GM10248 (cell line): ENCODE results near the gene INTS3.

Source experiments
- CTCF ChIA-PET: fragments of 300-600 bp; sonication (Branson Sonifier 250); formaldehyde crosslinking; extraction: SDS; loops from one replicate; lab custom pipeline; 2021; ENCODE audit warnings: antibody characterized with exemption; lab: Yijun Ruan, JAX
- POLR2A ChIA-PET: fragments of 350-650 bp; sonication (Branson Sonifier 250); formaldehyde crosslinking; extraction: SDS; loops from one replicate; lab custom pipeline; 2020; ENCODE audit warnings: antibody characterized with exemption; lab: Yijun Ruan, JAX
- DNase-seq: peaks from one replicate; pipeline ENCODE4 v3.0.0; 2012; ENCODE audit errors: extremely low spot score
- TF ChIP-seq, protein P1 (sequence below): IDR thresholded peaks from 2 replicates; pipeline ENCODE4 v1.5.1; 2012; ENCODE audit warnings: mild to moderate bottlenecking, low read depth; ENCODE audit errors: extremely low read depth, missing control alignments, control extremely low read depth

INTS3 gene

DNA sequence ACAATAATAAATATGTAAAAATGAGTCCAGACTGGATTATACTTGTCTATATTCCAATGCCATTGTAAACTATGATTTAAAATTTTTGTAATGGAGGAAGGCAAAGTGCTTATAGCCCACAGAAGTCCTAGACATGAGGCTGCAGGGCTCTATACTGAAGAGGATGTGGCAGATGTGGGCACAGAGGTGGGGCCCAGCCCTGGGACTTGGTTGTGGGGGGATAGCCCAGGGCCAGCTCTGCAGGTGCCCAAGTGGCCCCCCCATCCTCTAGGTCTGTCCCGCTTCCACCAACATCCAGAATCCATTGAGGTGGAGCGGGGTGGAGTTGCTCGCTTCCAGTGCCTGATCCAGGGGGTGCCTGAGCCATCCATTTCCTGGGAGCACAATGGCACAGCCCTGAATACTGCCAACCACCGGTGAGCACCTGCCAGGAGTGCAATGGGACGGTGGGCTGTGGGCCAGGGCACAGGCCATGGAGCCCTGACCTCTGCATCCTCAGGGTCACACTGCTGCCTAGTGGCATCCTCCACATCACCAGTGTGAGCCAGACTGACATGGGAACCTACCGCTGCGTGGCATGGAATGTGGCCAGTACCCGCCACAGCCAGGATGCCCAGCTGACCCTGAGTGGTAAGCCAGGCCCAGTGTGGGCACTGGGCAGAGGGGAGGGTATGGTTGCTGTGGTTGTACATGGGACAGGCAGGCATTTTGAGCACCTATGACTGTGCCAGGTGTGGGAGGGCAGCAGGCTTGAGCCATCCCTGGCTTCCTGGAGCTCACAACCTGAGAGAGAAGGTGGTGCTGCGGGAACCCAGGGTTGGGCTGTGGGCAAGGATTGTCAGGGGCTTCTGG lies 68.3 kb downstream of the INTS3 start:
- DNase-seq, result no peak
- TF ChIP-seq, protein P1, sequence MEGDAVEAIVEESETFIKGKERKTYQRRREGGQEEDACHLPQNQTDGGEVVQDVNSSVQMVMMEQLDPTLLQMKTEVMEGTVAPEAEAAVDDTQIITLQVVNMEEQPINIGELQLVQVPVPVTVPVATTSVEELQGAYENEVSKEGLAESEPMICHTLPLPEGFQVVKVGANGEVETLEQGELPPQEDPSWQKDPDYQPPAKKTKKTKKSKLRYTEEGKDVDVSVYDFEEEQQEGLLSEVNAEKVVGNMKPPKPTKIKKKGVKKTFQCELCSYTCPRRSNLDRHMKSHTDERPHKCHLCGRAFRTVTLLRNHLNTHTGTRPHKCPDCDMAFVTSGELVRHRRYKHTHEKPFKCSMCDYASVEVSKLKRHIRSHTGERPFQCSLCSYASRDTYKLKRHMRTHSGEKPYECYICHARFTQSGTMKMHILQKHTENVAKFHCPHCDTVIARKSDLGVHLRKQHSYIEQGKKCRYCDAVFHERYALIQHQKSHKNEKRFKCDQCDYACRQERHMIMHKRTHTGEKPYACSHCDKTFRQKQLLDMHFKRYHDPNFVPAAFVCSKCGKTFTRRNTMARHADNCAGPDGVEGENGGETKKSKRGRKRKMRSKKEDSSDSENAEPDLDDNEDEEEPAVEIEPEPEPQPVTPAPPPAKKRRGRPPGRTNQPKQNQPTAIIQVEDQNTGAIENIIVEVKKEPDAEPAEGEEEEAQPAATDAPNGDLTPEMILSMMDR, result no peak
- ChIA-PET POLR2A (interaction anchor here (1.1 kb wide), 1 partner anchor 171 kb away, joined by 3 read pairs; the partner anchor contains the start of gene CREB3L4), CTCF (interaction anchor here (0.6 to 3.8 kb wide), 30 partner anchors 10 to 194 kb away, joined by 3 to 35 read pairs (median 5); partner anchors contain the start of genes CREB3L4, CRTC2, DENND4B and JTB)

DNA sequence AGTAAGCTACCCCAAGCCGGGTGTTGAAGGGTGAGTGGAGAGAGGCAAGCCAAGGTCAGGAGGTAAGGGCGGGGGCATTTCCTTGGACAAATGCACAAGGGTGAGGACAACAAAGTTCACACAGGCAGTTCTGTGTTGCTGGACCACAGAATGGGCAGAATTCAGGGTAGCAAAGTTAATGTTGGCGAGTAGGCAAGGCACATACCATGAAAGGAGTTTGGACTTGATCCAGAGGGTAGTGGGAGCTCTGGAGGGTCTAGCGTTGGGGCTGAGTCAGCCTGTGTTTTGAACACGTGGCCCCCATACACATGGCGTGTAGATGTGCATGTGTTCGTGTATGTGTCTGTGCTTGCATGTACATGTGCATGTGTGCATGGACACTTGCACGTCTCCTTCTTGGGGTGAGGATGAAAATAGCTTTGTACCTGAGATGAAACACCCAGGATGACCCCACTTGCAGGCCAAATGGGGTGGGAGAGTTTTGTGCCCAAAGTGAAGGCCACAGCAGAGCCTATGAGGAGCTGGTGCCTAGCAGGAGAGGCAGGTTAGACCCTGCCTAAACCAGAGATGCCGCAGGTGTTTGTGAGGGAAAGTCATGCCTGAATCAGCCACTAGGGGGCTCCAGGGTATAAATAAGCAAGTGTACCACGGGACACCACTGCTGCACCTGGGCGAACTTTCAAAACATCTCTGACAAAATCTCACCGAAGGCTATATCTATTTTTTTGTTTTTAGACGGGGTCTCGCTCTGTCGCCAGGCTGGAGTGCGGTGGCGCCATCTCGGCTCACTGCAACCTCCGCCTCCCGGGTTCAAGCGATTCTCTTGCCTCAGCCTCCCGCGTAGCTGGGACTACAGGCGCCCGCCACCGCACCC lies 69.2 kb downstream of the INTS3 start:
- CTCF ChIA-PET, result interaction anchor here (0.6 to 3.8 kb wide), 39 partner anchors 9 to 417 kb away, joined by 3 to 35 read pairs (median 5); partner anchors contain the start of genes CREB3L4, CRTC2, DENND4B and JTB
- POLR2A ChIA-PET, result interaction anchor here (1.1 kb wide), 1 partner anchor 170 kb away, joined by 3 read pairs; the partner anchor contains the start of gene CREB3L4
- peak; percentile 86 for DNase-seq
- TF ChIP-seq, protein P1, result peak; percentile 78

DNA sequence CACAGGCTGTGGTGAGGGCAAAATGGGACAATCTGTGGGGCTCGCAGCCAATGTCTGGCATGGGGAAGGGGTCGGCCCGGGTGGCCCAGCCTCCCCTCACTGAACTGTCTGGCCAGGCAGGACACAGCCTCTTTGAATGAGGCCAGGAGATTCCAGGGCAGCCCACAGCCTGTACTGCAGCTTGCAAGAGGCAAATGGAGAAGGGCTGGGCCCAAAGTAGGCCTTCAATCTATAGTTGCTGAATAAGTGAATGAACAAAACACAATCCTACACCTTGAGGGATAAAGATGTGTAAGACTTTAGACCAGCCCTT lies 70.6 kb downstream of the INTS3 start:
- DNase-seq, result no peak
- ChIA-PET CTCF (interaction anchor here (0.6 to 3.8 kb wide), 21 partner anchors 8 to 475 kb away, joined by 3 to 35 read pairs (median 6); partner anchors contain the start of genes DENND4B, JTB and RAB13), POLR2A (no interaction called here)
- TF ChIP-seq, protein P1, result no peak

DNA sequence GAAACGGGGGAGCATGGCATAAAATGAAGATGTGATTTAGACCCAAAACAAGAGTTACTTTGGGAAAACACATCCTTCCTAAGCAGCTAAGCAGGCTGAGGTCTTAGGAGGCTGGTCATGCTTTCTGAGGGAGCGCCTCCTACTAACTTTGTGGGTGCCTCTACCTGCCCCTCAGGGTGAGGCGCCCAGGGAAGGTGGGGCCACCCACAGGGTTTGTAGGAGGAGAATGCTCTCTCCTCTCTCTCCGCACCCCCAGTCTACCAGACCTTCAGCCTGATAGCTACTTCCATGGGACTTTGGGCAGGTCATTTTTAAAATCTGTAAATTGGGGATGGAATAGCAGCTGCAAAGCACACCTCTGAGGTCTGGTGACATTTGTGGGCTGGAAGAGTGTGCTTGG lies 71.2 kb downstream of the INTS3 start:
- ChIA-PET POLR2A (no interaction called here), CTCF (interaction anchor here (1.4 to 3.8 kb wide), 6 partner anchors 10 to 186 kb away, joined by 3 to 35 read pairs (median 12); partner anchors contain the start of genes CREB3L4, DENND4B and RAB13)
- no peak for DNase-seq
- TF ChIP-seq, protein P1, result no peak

DNA sequence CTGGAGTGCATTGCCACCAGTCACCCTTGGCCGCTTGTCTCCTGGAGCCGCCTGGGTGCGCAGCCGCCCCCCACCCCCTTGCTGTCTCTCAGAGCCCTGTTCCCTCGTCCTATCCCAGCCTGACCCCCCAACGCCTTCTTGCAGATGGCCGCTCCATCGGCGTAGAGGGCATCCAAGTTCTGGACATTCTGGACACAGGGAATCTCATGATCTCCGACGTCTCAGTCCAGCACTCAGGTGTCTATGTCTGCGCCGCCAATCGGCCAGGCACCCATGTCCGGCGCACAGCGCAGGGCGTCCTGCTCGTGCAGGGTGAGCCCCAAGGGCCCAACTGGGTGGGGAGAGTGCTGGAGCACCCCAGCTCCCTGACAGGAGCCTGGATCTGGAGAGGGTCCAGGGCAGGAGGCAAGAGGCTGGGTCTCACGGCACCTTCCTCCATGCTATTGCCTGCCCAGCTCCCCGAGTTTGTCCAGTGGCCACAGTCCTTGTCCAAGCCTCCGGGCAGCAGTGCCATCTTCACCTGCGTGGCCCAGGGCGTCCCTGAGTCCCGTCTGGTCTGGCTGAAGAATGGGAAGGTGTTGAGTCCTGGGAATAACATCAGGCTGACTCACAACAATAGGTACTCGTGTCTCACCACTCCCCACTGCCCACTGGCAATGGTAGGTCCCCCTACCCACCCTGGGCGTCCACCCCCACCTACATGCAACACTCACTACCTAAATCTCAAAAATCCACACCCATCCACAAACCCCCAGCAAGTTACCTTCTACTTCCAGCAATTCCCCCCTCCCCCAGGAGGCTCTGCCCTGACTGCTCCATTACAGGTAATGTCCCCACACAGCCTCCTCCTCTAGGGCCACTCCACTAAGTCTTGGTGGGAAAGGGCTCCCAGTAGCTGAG lies 72.0 kb downstream of the INTS3 start:
- ChIA-PET POLR2A (no interaction called here), CTCF (interaction anchor here (1.4 to 3.8 kb wide), 4 partner anchors 9 to 186 kb away, joined by 3 to 33 read pairs (median 10); partner anchors contain the start of genes CREB3L4 and RAB13)
- no peak for DNase-seq
- TF ChIP-seq, protein P1, result no peak
